D341Med (cell line): ENCODE measurements around the gene CHST4.
"Not testable (repeated sequence)": the region's sequence is repeated elsewhere in the genome, so short reads cannot be mapped to it uniquely, and the experiment has no call there.

Experiments
- DNase-seq: peaks from one replicate; pipeline ENCODE4 v3.0.0; 2012; ENCODE audit warnings: low spot score

CHST4 gene

GRCh38 chr16:71524566-71525553 is 1.4 kb upstream of the CHST4 start:
- DNase-seq, result no peak

GRCh38 chr16:71528257-71528656 is 2.0 kb downstream of the CHST4 start:
- DNase-seq, result no peak

- DNase-seq, result no peak
These were observed 2.6 kb downstream of the CHST4 start for GRCh38 chr16:71528863-71529262.

GRCh38 chr16:71532366-71532765 is 6.1 kb downstream of the CHST4 start:
- DNase-seq, result no peak

GRCh38 chr16:71536752-71537499 is 10.7 kb downstream of the CHST4 start:
- no peak for DNase-seq

- peak; percentile 59 for DNase-seq
These were observed 11.4 kb downstream of the CHST4 start for GRCh38 chr16:71537643-71538042.

- DNase-seq, result peak; percentile 76
These were observed 16.2 kb downstream of the CHST4 start for GRCh38 chr16:71542377-71542776.

- DNase-seq, result no peak
These were observed 20.9 kb downstream of the CHST4 start for GRCh38 chr16:71547168-71547567.

- DNase-seq, result no peak
These were observed 26.7 kb downstream of the CHST4 start for GRCh38 chr16:71552698-71553503.

GRCh38 chr16:71555230-71555891 is 29.1 kb downstream of the CHST4 start:
- DNase-seq, result no peak

GRCh38 chr16:71557299-71557698 is 31.1 kb downstream of the CHST4 start:
- DNase-seq, result no peak

- no peak for DNase-seq
These were observed 31.8 kb downstream of the CHST4 start for GRCh38 chr16:71557954-71558582.

GRCh38 chr16:71559855-71560254 is 33.6 kb downstream of the CHST4 start:
- no peak for DNase-seq

GRCh38 chr16:71561886-71562285 is 35.7 kb downstream of the CHST4 start:
- DNase-seq, result not testable (repeated sequence)

GRCh38 chr16:71562552-71562951 is 36.3 kb downstream of the CHST4 start:
- no peak for DNase-seq

GRCh38 chr16:71564335-71564967 is 38.2 kb downstream of the CHST4 start:
- DNase-seq, result no peak

GRCh38 chr16:71565812-71566700 is 39.8 kb downstream of the CHST4 start:
- no peak for DNase-seq

GRCh38 chr16:71567931-71568330 is 41.7 kb downstream of the CHST4 start:
- DNase-seq, result no peak

GRCh38 chr16:71568551-71568950 is 42.3 kb downstream of the CHST4 start:
- DNase-seq, result no peak

GRCh38 chr16:71569621-71570020 is 43.4 kb downstream of the CHST4 start:
- no peak for DNase-seq
